Measurements from ENCODE around the gene CHST11. TPM values are rescaled to one million over a fixed set of nuclear protein-coding genes. Genes with fewer than 3 reads are reported as not detected.

CHST11 gene
- total and polyA plus RNA-seq, 9 of the 15 experiments (the other 6 are each of a cell fraction or from before 2014, with no cell fraction given): 2.3 to 38.7 (median 15.0) TPM

DNA sequence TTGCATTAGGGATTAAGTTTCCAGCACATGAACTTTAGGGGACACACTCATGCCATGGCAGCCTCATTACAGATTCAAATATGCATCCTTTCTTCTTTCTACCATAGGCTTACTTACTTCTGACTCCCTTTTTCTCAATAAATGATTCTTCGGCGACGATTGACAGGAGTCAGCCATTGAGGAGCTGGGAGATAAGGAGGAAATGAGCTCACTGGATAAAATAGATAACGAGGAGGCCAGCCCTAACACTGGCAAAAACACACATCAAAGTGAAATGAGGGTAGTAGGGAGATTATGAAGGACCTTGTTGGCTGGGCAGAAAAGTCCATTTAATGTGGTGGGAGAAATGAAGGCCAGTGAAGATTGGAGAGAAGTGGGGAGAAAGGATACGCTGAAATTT is 329.1 kb downstream of the CHST11 start (continued):
- TF ChIP-seq LEF1 (IDR thresholded peaks at IDR 0.05): peak; percentile 89
- TF ChIP-seq, protein P1, sequence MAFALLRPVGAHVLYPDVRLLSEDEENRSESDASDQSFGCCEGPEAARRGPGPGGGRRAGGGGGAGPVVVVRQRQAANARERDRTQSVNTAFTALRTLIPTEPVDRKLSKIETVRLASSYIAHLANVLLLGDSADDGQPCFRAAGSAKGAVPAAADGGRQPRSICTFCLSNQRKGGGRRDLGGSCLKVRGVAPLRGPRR (CRISPR knock-in tag; IDR thresholded peaks at IDR 0.05): no peak
- TF ChIP-seq, protein P2, sequence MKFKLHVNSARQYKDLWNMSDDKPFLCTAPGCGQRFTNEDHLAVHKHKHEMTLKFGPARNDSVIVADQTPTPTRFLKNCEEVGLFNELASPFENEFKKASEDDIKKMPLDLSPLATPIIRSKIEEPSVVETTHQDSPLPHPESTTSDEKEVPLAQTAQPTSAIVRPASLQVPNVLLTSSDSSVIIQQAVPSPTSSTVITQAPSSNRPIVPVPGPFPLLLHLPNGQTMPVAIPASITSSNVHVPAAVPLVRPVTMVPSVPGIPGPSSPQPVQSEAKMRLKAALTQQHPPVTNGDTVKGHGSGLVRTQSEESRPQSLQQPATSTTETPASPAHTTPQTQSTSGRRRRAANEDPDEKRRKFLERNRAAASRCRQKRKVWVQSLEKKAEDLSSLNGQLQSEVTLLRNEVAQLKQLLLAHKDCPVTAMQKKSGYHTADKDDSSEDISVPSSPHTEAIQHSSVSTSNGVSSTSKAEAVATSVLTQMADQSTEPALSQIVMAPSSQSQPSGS (CRISPR knock-in tag; IDR thresholded peaks at IDR 0.05): no peak
- peak; percentile 84 for TF ChIP-seq SMARCA4 (IDR thresholded peaks at IDR 0.05)
- TF ChIP-seq DIDO1 (tag; IDR thresholded peaks at IDR 0.05; ENCODE audit: low read depth): no peak
- 0 out of 2 replicates have a peak, but pooled peaks have one; percentile 36 for TF ChIP-seq ZNF766 (CRISPR knock-in tag; conservative IDR thresholded peaks at IDR 0.05)
- TF ChIP-seq MEF2A (IDR thresholded peaks at IDR 0.05; ENCODE audit: control insufficient read depth, low read depth, low read length): no peak
- no peak for TF ChIP-seq ZNF224 (CRISPR knock-in tag; IDR thresholded peaks at IDR 0.05)
- peak; percentile 81 for TF ChIP-seq JUND (IDR thresholded peaks at IDR 0.05; ENCODE audit: borderline replicate concordance, low read depth, low read length)
- peak; percentile 87; the same call in 2 of the 3 replicates for TF ChIP-seq JUND (tag; IDR thresholded peaks at IDR 0.05; ENCODE audit: borderline replicate concordance, low read depth, low read length)
- TF ChIP-seq FUS (optimal IDR thresholded peaks at IDR 0.05; ENCODE audit: low read depth, low read length): no peak
- TF ChIP-seq HDAC1 (IDR thresholded peaks at IDR 0.05): peak in 1 of 2 experiments; percentile 14; a peak in 1 of 4 replicates
- TF ChIP-seq RBM17 (IDR thresholded peaks at IDR 0.05; ENCODE audit: borderline replicate concordance, low read depth, low read length): no peak
- TF ChIP-seq POLR2G (IDR thresholded peaks at IDR 0.05; ENCODE audit: low read depth, low read length): no peak
- TF ChIP-seq NFIC (IDR thresholded peaks at IDR 0.05): 0 out of 2 replicates have a peak, but pooled peaks have one; percentile 16
- TF ChIP-seq, protein P3, sequence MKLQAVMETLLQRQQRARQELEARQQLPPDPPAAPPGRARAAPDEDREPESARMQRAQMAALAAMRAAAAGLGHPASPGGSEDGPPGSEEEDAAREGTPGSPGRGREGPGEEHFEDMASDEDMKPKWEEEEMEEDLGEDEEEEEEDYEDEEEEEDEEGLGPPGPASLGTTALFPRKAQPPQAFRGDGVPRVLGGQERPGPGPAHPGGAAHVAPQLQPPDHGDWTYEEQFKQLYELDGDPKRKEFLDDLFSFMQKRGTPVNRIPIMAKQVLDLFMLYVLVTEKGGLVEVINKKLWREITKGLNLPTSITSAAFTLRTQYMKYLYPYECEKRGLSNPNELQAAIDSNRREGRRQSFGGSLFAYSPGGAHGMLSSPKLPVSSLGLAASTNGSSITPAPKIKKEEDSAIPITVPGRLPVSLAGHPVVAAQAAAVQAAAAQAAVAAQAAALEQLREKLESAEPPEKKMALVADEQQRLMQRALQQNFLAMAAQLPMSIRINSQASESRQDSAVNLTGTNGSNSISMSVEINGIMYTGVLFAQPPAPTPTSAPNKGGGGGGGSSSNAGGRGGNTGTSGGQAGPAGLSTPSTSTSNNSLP (IDR thresholded peaks at IDR 0.05; ENCODE audit: borderline replicate concordance, low read depth, low read length): peak; percentile 54; the same call in 1 of the 2 replicates
- TF ChIP-seq ATF7 (IDR thresholded peaks at IDR 0.05): peak; percentile 91
- TF ChIP-seq TAF15 (IDR thresholded peaks at IDR 0.05; ENCODE audit: low read depth, low read length): no peak
- TF ChIP-seq CHD2 (IDR thresholded peaks at IDR 0.05; ENCODE audit: low read depth, low read length): no peak
- TF ChIP-seq, protein P4, sequence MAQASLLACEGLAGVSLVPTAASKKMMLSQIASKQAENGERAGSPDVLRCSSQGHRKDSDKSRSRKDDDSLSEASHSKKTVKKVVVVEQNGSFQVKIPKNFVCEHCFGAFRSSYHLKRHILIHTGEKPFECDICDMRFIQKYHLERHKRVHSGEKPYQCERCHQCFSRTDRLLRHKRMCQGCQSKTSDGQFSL (CRISPR knock-in tag; IDR thresholded peaks at IDR 0.05): no peak
- TF ChIP-seq, protein P4 (tag; IDR thresholded peaks at IDR 0.05): no peak
- TF ChIP-seq SIN3A (IDR thresholded peaks at IDR 0.05; ENCODE audit: borderline replicate concordance in 2 of 2, control insufficient read depth in 1 of 2, low read depth in 2 of 2, low read length in 2 of 2): no peak
- peak; percentile 21; the same call in 1 of the 2 replicates for TF ChIP-seq CREM (IDR thresholded peaks at IDR 0.05; ENCODE audit: low read depth)
- TF ChIP-seq ETV1 (tag; conservative IDR thresholded peaks at IDR 0.05; ENCODE audit: low read depth): peak; percentile 59; the same call in 1 of the 2 replicates
- TF ChIP-seq TRIM24 (IDR thresholded peaks at IDR 0.05): 0 out of 4 replicates have a peak, but pooled peaks have one; percentile 48 to 50
